BE2C (cell line): Measurements from ENCODE around the gene ZNF609.
A peak's percentile ranks its signal among the peaks of the same experiment; 100 is the strongest.
"Not testable (repeated sequence)": the region's sequence is repeated elsewhere in the genome, so short reads cannot be mapped to it uniquely, and the experiment has no call there.

Experiments
- DNase-seq: peaks from one replicate; pipeline ENCODE4 v3.0.0-alpha.2; 2020
- H3K27me3 ChIP-seq: fragments of 250-450 bp; sonication (Bioruptor Pico); 2 replicates; pipeline ENCODE4 v1.5.1; 2020; ENCODE audit warnings: mild to moderate bottlenecking
- H3K36me3 ChIP-seq: fragments of 250-450 bp; sonication (Bioruptor Pico); 2 replicates; pipeline ENCODE4 v1.5.1; 2020; ENCODE audit warnings: mild to moderate bottlenecking
- H3K4me1 ChIP-seq: fragments of 250-450 bp; sonication (Bioruptor Pico); 2 replicates; pipeline ENCODE4 v1.5.1; 2020
- H3K4me3 ChIP-seq: 2 replicates; pipeline ENCODE4 v1.5.1; 2011; ENCODE audit warnings: low read depth, low read length
- H3K9me3 ChIP-seq: fragments of 250-450 bp; sonication (Bioruptor Pico); 2 replicates; pipeline ENCODE4 v1.5.1; 2020
- CTCF ChIP-seq: IDR thresholded peaks from 2 replicates; pipeline ENCODE4 v1.5.1; 2012; ENCODE audit warnings: mild to moderate bottlenecking, low read depth, low read length

Gene ZNF609

GRCh38 chr15:64629063-64629462 lies 168.7 kb downstream of the ZNF609 start:
- Histone ChIP-seq H3K36me3 (peaks cover 7% of the 10 kb centered on the region), H3K4me3 (no peak overlapping the region), H3K4me1 (peaks cover 2% of the 10 kb centered on the region), H3K9me3 (no peaks in the 10 kb centered on the region), H3K27me3 (no peaks in the 10 kb centered on the region)
- DNase-seq = no peak
- TF ChIP-seq CTCF = no peak

- no peak for TF ChIP-seq CTCF
- no peak for DNase-seq
- H3K4me1 ChIP-seq = peaks cover 16% of the 10 kb centered on the region
- H3K9me3 ChIP-seq = no peaks in the 10 kb centered on the region
- H3K36me3 ChIP-seq = peaks cover 7% of the 10 kb centered on the region
- no peak overlapping the region for H3K4me3 ChIP-seq
- no peaks in the 10 kb centered on the region for H3K27me3 ChIP-seq
Measured at GRCh38 chr15:64630396-64631107, 170.2 kb downstream of the ZNF609 start.

- not testable (repeated sequence) for H3K27me3 ChIP-seq, H3K9me3 ChIP-seq, DNase-seq, H3K4me3 ChIP-seq, H3K36me3 ChIP-seq
- H3K4me1 ChIP-seq = peaks cover 26% of the 10 kb centered on the region
Measured at GRCh38 chr15:64632639-64633038, 172.3 kb downstream of the ZNF609 start.

- Histone ChIP-seq H3K27me3 (no peaks in the 10 kb centered on the region), H3K36me3 (peaks cover 4% of the 10 kb centered on the region)
Measured at GRCh38 chr15:64633332-64633731, 173.0 kb downstream of the ZNF609 start.

GRCh38 chr15:64634027-64634426 lies 173.6 kb downstream of the ZNF609 start:
- H3K27me3 ChIP-seq = no peaks in the 10 kb centered on the region
- H3K4me1 ChIP-seq = peaks cover 26% of the 10 kb centered on the region
- no peaks in the 10 kb centered on the region for H3K9me3 ChIP-seq
- H3K4me3 ChIP-seq = no peak overlapping the region
- DNase-seq = peak; percentile 9
- TF ChIP-seq CTCF = no peak
- peaks cover 4% of the 10 kb centered on the region for H3K36me3 ChIP-seq

More at GRCh38 chr15:64633332-64633731, 173.0 kb downstream of the ZNF609 start:
- H3K9me3 ChIP-seq = no peaks in the 10 kb centered on the region
- no peak overlapping the region for H3K4me3 ChIP-seq
- TF ChIP-seq CTCF = no peak
- DNase-seq = no peak
- H3K4me1 ChIP-seq = peaks cover 26% of the 10 kb centered on the region

GRCh38 chr15:64634576-64635498 lies 174.5 kb downstream of the ZNF609 start:
- H3K4me3 ChIP-seq = no peak overlapping the region
- peak; percentile 29 for DNase-seq

More at GRCh38 chr15:64634576-64635498, 174.5 kb downstream of the ZNF609 start:
- Histone ChIP-seq H3K27me3 (no peaks in the 10 kb centered on the region), H3K36me3 (peaks cover 4% of the 10 kb centered on the region), H3K9me3 (no peaks in the 10 kb centered on the region), H3K4me1 (peaks cover 26% of the 10 kb centered on the region)
- no peak for TF ChIP-seq CTCF
